Naive thymus-derived CD8-positive, alpha-beta T cell (primary cell): ENCODE measurements around the gene TCTN2. TPM values are rescaled to one million over a fixed set of nuclear protein-coding genes. Genes with fewer than 3 reads are reported as not detected.

ENCODE experiments used
- ATAC-seq, 2 donors: fragments of 150-1000 bp; cut with Tn5 transposase in 1 of 2; sonication (Bioruptor Pico), chemical (Tn5 transposase) in 1 of 2; 1 replicate in 1 of 2; 2 replicates in 1 of 2; pipeline ENCODE4 v1.10.0; 2021; ENCODE audit warnings: mild to moderate bottlenecking in 2 of 2, moderate library complexity in 2 of 2
- POLR2A ChIA-PET: fragments of 350-600 bp; sonication (Branson Sonifier 250); formaldehyde crosslinking; loops from one replicate; lab custom pipeline; 2021; ENCODE audit warnings: antibody characterized with exemption; lab: Charles Lee
- DNase-seq, 10 donors: peaks; one replicate each; pipeline versions ENCODE4 v3.0.0 to v3.0.0-alpha.2; 2020 to 2022
- H3K27ac Mint-ChIP-seq, 10 donors: one replicate each; pipeline ENCODE4 v1.8.0; 2020 to 2022; ENCODE audit warnings: mild to moderate bottlenecking in 10 of 10, mixed read lengths in 10 of 10, moderate library complexity in 4 of 10, inconsistent platforms in 1 of 10
- H3K27me3 Mint-ChIP-seq, 5 donors: one replicate each; pipeline ENCODE4 v1.8.0; 2021 to 2022; ENCODE audit warnings: mixed read lengths in 5 of 5
- H3K36me3 Mint-ChIP-seq, 3 donors: one replicate each; pipeline ENCODE4 v1.8.0; 2020 to 2022; ENCODE audit warnings: mixed read lengths in 3 of 3, mild to moderate bottlenecking in 2 of 3, inconsistent platforms in 1 of 3
- H3K4me1 Mint-ChIP-seq, 4 donors: one replicate each; pipeline ENCODE4 v1.8.0; 2021 to 2022; ENCODE audit warnings: mixed read lengths in 4 of 4
- H3K4me3 Mint-ChIP-seq, 10 donors: one replicate each; pipeline ENCODE4 v1.8.0; 2020 to 2022; ENCODE audit warnings: mild to moderate bottlenecking in 10 of 10, mixed read lengths in 10 of 10, moderate library complexity in 6 of 10, inconsistent platforms in 1 of 10
- H3K9me3 Mint-ChIP-seq, 9 donors: one replicate each; pipeline ENCODE4 v1.8.0; 2020 to 2022; ENCODE audit warnings: mixed read lengths in 9 of 9, mild to moderate bottlenecking in 3 of 9, inconsistent platforms in 1 of 9, moderate library complexity in 1 of 9
- polyA plus RNA-seq, 3 donors: library from polyadenylated mRNA; unstranded; fragments of 300-500 nt; fragmentation: Illumina TruSeq; gene quantifications; one replicate each; pipeline ENCODE4 v1.2.3, GENCODE V29; 2021
- total RNA-seq, 8 experiments: library from RNA in 2 of 8; stranded (reverse) in 2 of 8; gene quantifications; one replicate each; pipeline ENCODE4 v1.2.3 and lab custom pipeline; 2021 to 2026

TCTN2 gene
- total and polyA plus RNA-seq, 5 experiments from 2014 or later: 1.0 to 7.8 (median 1.8) TPM

- no peaks in the 10 kb centered on the region for H3K9me3 Mint-ChIP-seq
- peaks cover 0 to 73% (median 27%) of the 10 kb centered on the region in 3 donors for H3K36me3 Mint-ChIP-seq
- no peak overlapping the region for H3K4me3 Mint-ChIP-seq
- DNase-seq (no peak), ATAC-seq (no peak)
- POLR2A ChIA-PET: no interaction called here
- H3K4me1 Mint-ChIP-seq: peaks cover 8 to 40% (median 18%) of the 10 kb centered on the region in 4 donors
- peak overlapping the region in 6 of 10 donors; percentile 2 to 87 (median 36) for H3K27ac Mint-ChIP-seq
- H3K27me3 Mint-ChIP-seq: no peaks in the 10 kb centered on the region
Measured at GRCh38 chr12:123748661-123749060, 77.7 kb downstream of the TCTN2 start.

DNA sequence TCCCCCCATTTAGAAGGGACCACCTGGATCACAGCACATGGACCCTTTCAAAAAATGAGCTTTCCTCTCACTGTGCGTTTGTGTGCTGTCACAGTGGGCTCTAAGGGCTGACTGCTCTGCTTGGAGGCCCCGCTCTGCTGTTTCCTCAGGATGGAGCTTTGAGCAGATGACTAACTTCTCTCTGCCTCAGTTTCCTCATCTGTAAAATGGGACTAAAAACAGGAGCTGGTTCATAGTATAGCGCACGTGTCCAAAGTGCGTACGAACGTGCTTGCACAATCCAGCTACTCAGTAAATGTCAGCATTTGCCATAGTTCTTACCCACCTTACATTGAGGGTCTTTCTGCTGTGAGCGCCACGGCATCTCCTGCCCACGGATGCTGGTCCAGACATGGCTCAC lies 78.4 kb downstream of the TCTN2 start:
- peak overlapping the region in 1 of 10 donors; percentile 37 for H3K4me3 Mint-ChIP-seq
- no peak for ATAC-seq
- H3K9me3 Mint-ChIP-seq: no peaks in the 10 kb centered on the region
- no peaks in the 10 kb centered on the region for H3K27me3 Mint-ChIP-seq
- no peak for DNase-seq
- H3K36me3 Mint-ChIP-seq: peaks cover 0 to 72% (median 29%) of the 10 kb centered on the region in 3 donors
- peak overlapping the region in 1 of 10 donors; percentile 37 for H3K27ac Mint-ChIP-seq
- POLR2A ChIA-PET: no interaction called here
- H3K4me1 Mint-ChIP-seq: peaks cover 8 to 33% (median 18%) of the 10 kb centered on the region in 4 donors

DNA sequence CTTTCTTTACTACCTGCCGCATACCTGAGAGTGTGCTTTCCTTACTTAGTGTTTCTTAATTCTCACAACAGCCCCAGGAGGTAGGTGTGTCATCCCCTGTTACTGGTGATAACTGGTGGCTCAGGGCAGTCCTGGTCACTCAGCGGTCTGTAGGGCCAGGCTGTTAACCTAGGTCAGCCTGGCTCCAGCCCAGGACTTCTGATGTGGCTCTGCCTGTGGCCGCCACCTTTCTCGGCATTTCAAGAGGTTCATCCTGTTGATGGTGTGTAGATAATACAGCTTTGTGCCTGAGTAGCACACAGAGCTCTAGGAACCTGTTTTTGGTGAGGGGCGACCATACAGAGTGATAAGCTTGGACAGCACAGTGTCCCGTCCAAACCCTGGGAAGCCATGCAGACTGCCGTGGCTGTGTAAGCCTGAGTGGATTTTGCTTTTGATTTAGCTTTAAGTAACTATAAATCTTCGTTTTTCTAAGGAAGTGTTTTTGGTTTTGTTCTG lies 79.3 kb downstream of the TCTN2 start:
- Mint-ChIP-seq H3K36me3 (peaks cover 0 to 72% (median 33%) of the 10 kb centered on the region in 3 donors), H3K27ac (peak overlapping the region in 1 of 10 donors; percentile 66), H3K4me3 (peak overlapping the region in 1 of 10 donors; percentile 71), H3K27me3 (no peaks in the 10 kb centered on the region), H3K4me1 (peaks cover 8 to 33% (median 18%) of the 10 kb centered on the region in 4 donors), H3K9me3 (no peaks in the 10 kb centered on the region)
- DNase-seq: no peak
- POLR2A ChIA-PET: no interaction called here
- ATAC-seq: no peak

DNA sequence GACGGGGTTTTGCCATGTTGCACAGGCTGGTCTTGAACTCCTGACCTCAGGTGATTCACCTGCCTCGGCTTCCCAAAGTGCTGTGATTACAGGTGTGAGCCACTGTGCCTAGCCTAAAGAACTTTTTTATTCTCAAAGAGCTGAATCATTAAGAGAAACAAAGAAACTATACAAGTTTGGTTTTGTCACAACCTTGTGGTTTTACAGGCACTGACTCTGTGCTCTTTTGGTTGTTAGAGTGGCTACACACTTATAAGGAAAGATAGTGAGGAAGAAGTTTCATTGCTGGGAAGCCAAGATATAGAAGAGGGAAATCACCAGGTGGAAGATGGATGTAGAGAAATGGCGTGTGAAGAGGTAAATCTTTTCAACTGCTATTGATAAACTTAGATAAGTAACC lies 81.1 kb downstream of the TCTN2 start:
- Mint-ChIP-seq H3K4me3 (no peak overlapping the region), H3K4me1 (peaks cover 6 to 31% (median 13%) of the 10 kb centered on the region in 4 donors), H3K36me3 (peaks cover 0 to 64% (median 32%) of the 10 kb centered on the region in 3 donors), H3K9me3 (no peaks in the 10 kb centered on the region), H3K27me3 (no peaks in the 10 kb centered on the region), H3K27ac (no peak overlapping the region)
- POLR2A ChIA-PET: no interaction called here
- no peak for ATAC-seq
- no peak for DNase-seq

GRCh38 chr12:123754041-123754772 lies 83.3 kb downstream of the TCTN2 start:
- Mint-ChIP-seq H3K4me3 (no peak overlapping the region), H3K27me3 (no peaks in the 10 kb centered on the region), H3K9me3 (no peaks in the 10 kb centered on the region), H3K36me3 (peaks cover 0 to 62% (median 25%) of the 10 kb centered on the region in 3 donors), H3K27ac (no peak overlapping the region), H3K4me1 (peaks cover 0 to 17% (median 0%) of the 10 kb centered on the region in 4 donors)
- no peak for ATAC-seq
- no peak for DNase-seq
- POLR2A ChIA-PET: no interaction called here

DNA sequence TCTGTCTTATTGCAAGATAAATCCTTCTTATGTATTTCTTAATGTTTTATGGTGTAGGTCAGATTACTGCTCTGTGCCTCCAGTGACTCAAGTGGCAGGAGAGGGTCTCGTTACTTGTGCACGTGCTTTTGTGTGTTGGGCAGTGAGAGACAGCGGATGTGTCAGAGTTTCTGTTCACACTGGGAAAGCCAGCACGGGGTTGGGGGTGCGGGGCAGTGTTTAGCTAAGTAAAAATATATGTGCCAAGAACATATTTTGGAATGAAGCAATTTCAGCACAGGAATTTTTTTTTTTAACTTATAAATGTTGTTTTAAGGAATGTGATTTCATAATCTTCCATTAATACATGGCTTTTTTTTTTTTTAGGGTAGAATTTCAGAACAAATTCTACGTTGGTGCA lies 86.6 kb downstream of the TCTN2 start:
- POLR2A ChIA-PET: interaction anchor here (0.6 kb wide), 1 partner anchor 111 kb away, joined by 6 read pairs; no protein-coding TSS in a partner anchor
- Mint-ChIP-seq H3K27ac (peak overlapping the region in 1 of 10 donors; percentile 59), H3K4me1 (peaks cover 0 to 8% (median 3%) of the 10 kb centered on the region in 4 donors), H3K36me3 (peaks cover 0 to 42% (median 13%) of the 10 kb centered on the region in 3 donors), H3K27me3 (no peaks in the 10 kb centered on the region), H3K9me3 (no peaks in the 10 kb centered on the region), H3K4me3 (no peak overlapping the region)
- no peak for ATAC-seq
- DNase-seq: no peak

Other genes with a start within 250 kb of the TCTN2 start
- gene RILPL2, start 234.4 kb upstream of the TCTN2 start, total RNA-seq: 1 to 10 TPM; 3.3 TPM
- gene RILPL2, start 234.4 kb upstream of the TCTN2 start, polyA plus RNA-seq: 1 to 10 TPM; 3.2 to 4.4 (median 3.9) TPM
- gene SNRNP35, start 213.0 kb upstream of the TCTN2 start, total RNA-seq: 10 to 100 TPM; 46.6 to 48.8 TPM
- 10 to 100 TPM; 16.8 to 27.0 (median 20.4) TPM for gene SNRNP35, start 213.0 kb upstream of the TCTN2 start, polyA plus RNA-seq
- gene RILPL1, start 137.4 kb upstream of the TCTN2 start, total RNA-seq: 1 to 10 TPM; 4.9 to 5.9 TPM
- gene RILPL1, start 137.4 kb upstream of the TCTN2 start, polyA plus RNA-seq: under 1 TPM; 0.06 to 0.24 (median 0.23) TPM
- gene TMED2, start 86.6 kb upstream of the TCTN2 start, total RNA-seq: 10 to 100 TPM; 85.6 to 94.3 TPM
- gene TMED2, start 86.6 kb upstream of the TCTN2 start, polyA plus RNA-seq: 100 to 1,000 TPM; 212 to 349 (median 259) TPM
- 10 to 100 TPM; 53.3 to 54.8 TPM for gene DDX55, start 69.0 kb upstream of the TCTN2 start, total RNA-seq
- 10 to 100 TPM; 15.2 to 24.1 (median 19.1) TPM for gene DDX55, start 69.0 kb upstream of the TCTN2 start, polyA plus RNA-seq
- gene EIF2B1, start 37.4 kb upstream of the TCTN2 start, total RNA-seq: 10 to 100 TPM; 54.3 to 57.3 TPM
- 10 to 100 TPM; 59.9 to 64.5 (median 62.6) TPM for gene EIF2B1, start 37.4 kb upstream of the TCTN2 start, polyA plus RNA-seq
- 10 to 100 TPM; 27.5 to 34.6 TPM for gene GTF2H3, start 37.3 kb upstream of the TCTN2 start, total RNA-seq
- 10 to 100 TPM; 36.6 to 39.9 (median 38.8) TPM for gene GTF2H3, start 37.3 kb upstream of the TCTN2 start, polyA plus RNA-seq
- gene ATP6V0A2, start 41.2 kb downstream of the TCTN2 start, total RNA-seq: 10 to 100 TPM; 46.6 to 52.3 TPM
- 10 to 100 TPM; 13.2 to 19.4 (median 18.2) TPM for gene ATP6V0A2, start 41.2 kb downstream of the TCTN2 start, polyA plus RNA-seq
- gene DNAH10, start 91.2 kb downstream of the TCTN2 start, total RNA-seq: under 1 TPM; 0.30 to 0.65 TPM
- under 1 TPM in 1 of 3 donors, not detected in 2; 0.25 TPM for gene DNAH10, start 91.2 kb downstream of the TCTN2 start, polyA plus RNA-seq